ENCODE data around the gene ZNF717. TPM values are rescaled to one million over a fixed set of nuclear protein-coding genes. Genes with fewer than 3 reads are reported as not detected.
A peak's percentile ranks its signal among the peaks of the same experiment; 100 is the strongest.
"Not testable (repeated sequence)": the region's sequence is repeated elsewhere in the genome, so short reads cannot be mapped to it uniquely, and the experiment has no call there.

Gene ZNF717
- polyA plus RNA-seq (ENCODE audit: insufficient read length in 4 of 4) = 10 to 100 TPM; 12.1 to 26.0 (median 18.0) TPM

- DNase-seq (ENCODE audit: low read depth in 4 of 4, low spot score in 2 of 4) = peak; percentile 71 to 88 (median 82)
Observed at GRCh38 chr3:75785081-75785755, at the start of gene ZNF717. ZNF717 (minus strand) TSS chr3:75785549; CDS start chr3:75783362, 2,187 bp downstream.

GRCh38 chr3:75831076-75831475 is 45.7 kb upstream of the ZNF717 start:
- not testable (repeated sequence) for DNase-seq (ENCODE audit: low read depth in 4 of 4, low spot score in 2 of 4)

- peak in 1 of 4 donors; percentile 1 for DNase-seq (ENCODE audit: low read depth in 4 of 4, low spot score in 2 of 4)
Observed at GRCh38 chr3:75818019-75818418, 32.7 kb upstream of the ZNF717 start.

DNA sequence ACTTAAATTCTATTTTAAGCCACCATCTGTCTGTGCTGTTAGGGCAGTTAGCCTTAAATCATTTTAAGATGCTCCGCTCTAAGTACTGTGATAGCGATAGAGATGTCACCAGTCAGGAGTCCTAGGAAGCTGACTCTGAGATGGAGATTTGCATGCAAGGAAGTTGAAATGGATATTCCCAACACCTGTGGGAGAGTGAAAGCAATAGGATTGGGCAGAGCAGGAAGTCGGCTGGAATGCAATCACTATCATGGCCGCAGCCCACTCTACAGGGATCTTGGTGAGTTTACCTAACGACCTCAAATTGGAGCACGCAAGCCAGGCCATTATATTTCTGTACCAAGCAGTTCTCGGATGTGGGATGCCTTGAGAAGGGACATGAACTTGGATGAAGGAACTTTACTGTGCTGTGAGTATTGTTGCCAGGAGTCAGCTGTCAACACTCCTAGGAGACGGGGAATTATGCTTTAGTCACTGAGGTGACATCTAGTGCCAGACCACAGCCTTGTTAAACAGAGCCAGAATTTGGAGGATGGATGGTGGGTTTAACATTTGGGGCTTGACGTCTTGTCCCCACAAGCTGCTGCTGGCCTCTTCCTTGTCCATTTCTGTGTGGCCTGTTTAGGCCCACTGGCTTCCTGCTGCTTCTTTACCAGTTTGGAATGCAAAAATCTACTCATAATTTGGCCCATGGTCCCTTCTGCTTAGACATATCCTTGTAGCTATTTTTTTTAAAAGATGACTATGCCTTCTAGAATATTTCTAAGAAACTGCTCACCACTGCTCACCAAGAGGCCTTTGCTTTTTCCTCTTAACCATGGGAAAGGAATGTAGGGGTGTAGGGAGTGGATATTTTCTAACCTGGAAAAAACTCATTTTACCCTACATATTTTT is 31.2 kb upstream of the ZNF717 start:
- DNase-seq (ENCODE audit: low read depth in 4 of 4, low spot score in 2 of 4) = not testable (repeated sequence)

DNA sequence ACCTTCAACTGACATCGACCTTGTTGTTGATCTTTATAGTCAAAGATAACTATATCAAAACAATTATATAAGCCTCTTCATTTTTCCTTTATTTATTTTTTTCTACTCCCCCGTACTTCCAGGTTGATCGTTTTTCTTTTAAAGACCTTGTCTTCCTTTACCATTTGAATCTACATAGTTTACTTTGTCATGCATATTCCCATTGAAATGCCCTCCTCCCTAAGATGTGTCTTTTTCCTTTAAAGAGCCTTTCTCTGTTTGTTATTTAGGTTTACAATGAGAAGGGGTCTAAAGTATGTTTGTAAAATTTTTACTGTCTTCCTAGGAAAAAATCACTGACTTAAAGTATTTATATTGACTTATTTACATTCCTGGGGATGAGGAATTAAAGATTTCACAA is 29.4 kb upstream of the ZNF717 start:
- no peak for DNase-seq (ENCODE audit: low read depth in 4 of 4, low spot score in 2 of 4)

- no peak for DNase-seq (ENCODE audit: low read depth in 4 of 4, low spot score in 2 of 4)
Observed at GRCh38 chr3:75782506-75782905, 2.8 kb downstream of the ZNF717 start.

GRCh38 chr3:75781079-75781745 is 4.1 kb downstream of the ZNF717 start:
- DNase-seq (ENCODE audit: low read depth in 4 of 4, low spot score in 2 of 4) = no peak

DNA sequence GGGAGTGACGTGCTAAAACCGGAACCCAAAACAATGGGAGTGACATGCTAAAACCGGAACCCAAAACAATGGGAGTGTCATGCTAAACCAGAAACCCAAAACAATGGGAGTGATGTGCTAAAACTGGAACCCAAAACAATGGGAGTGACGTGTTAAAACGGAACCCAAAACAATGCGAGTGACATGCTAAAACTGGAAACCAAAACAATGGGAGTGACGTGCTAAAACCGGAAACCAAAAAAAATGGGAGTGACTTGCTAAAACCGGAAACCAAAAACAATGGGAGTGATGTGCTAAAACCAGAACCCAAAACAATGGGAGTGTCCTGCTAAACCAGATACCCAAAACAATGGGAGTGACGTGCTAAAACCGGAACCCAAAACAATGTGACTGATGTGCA is 7.6 kb downstream of the ZNF717 start:
- not testable (repeated sequence) for DNase-seq (ENCODE audit: low read depth in 4 of 4, low spot score in 2 of 4)

- not testable (repeated sequence) for DNase-seq (ENCODE audit: low read depth in 4 of 4, low spot score in 2 of 4)
Observed at GRCh38 chr3:75771631-75772030, 13.7 kb downstream of the ZNF717 start.

DNA sequence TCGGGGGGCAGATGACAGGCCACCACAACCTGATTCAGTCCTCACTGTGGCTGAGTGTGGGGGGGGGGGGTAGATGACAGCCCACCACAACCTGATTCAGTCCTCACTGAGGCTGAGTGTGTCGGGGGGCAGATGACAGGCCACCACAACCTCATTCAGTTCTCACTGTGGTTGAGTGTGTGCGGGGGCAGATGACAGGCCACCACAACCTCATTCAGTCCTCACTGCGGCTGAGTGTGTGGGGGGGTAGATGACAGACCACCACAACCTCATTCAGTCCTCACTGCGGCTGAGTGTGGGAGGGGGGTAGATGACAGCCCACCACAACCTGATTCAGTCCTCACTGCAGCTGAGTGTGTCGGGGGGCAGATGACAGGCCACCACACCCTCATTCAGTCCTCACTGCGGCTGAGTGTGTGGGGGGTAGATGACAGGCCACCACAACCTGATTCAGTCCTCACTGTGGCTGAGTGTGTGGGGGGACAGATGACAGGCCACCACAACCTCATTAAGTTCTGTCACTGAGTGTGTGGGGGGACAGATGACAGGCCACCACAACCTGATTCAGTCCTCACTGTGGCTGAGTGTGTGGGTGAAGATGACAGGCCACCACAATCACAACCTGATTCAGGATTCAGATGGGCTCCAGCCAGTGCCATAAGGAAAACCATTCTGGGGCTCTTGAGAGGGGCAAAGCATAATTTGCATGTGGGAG is 16.9 kb downstream of the ZNF717 start:
- no peak for DNase-seq (ENCODE audit: low read depth in 4 of 4, low spot score in 2 of 4)

DNA sequence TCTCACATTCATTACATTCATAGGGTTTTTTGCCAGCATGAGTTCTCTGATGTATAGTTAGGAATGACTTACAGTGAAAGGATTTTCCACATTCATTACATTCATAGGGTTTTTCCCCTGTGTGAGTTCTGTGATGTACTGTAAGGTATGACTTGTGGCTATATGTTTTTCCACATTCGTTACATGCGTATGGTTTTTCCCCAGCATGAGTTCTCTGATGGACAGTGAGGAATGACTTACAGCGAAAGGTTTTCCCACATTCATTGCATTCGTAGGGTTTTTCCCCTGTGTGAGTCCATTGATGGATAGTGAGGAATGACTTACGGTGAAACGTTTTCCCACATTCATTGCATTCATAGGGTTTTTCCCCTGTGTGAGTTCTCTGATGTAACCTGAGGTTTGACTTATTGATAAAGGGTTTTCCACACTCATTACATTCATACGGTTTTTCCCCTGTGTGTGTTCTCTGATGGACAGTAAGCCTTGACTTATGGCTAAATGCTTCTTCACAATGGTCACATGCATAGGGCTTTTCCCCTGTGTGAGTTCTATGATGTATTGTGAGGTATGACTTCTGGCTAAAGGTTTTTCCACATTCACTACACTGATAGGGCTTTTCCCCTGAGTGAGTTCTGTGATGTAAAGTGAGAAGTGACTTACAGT is 47.4 kb downstream of the ZNF717 start:
- peak in 1 of 4 donors; percentile 7 for DNase-seq (ENCODE audit: low read depth in 4 of 4, low spot score in 2 of 4)

- DNase-seq (ENCODE audit: low read depth in 4 of 4, low spot score in 2 of 4) = no peak
Observed at GRCh38 chr3:75727985-75728384, 57.4 kb downstream of the ZNF717 start.

DNA sequence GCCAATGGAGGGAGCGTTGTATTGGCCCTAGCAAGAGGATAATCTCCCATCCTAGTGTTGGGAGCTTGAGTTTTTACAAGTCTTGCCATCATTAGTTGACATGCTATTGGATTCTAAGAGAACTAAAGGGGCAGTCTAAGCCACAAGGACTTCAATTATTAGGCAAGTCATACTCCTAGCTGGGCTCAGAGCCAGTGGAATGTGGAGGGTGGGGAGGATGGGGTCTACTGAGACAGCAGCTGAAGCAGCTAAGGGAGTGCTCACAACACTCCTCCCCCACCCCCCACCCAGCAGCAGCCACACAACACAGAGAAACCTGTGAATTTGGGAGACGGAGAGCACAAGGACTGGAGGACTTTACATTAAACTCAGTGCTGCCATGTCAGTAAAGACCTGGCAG is 93.3 kb downstream of the ZNF717 start:
- DNase-seq (ENCODE audit: low read depth in 4 of 4, low spot score in 2 of 4) = no peak

GRCh38 chr3:75687323-75687722 is 98.0 kb downstream of the ZNF717 start:
- DNase-seq (ENCODE audit: low read depth in 4 of 4, low spot score in 2 of 4) = no peak

Other genes starting within 250 kb of the ZNF717 start
- gene FRG2C, start 121.2 kb downstream of the ZNF717 start, polyA plus RNA-seq (ENCODE audit: insufficient read length in 4 of 4) = under 1 TPM in 2 of 4 donors, not detected in 2; 0.05 to 0.07 TPM

All from left renal cortex interstitium (tissue), 4 donors.